Activated CD4-positive, alpha-beta T cell treated with anti-CD3 and anti-CD28 coated beads, Interleukin-2, Interleukin-6, amounts not matched to agents 100 ng/mL and 50 ng/mL, durations not matched to agents 16 hours and 8 hours (primary cell): Measurements from ENCODE around the gene GPR35.
"Not testable (repeated sequence)": the region's sequence is repeated elsewhere in the genome, so short reads cannot be mapped to it uniquely, and the experiment has no call there.

ENCODE experiments used
- DNase-seq: peaks from one replicate; pipeline ENCODE4 v3.0.0-alpha.2; 2020

GPR35 gene

DNA sequence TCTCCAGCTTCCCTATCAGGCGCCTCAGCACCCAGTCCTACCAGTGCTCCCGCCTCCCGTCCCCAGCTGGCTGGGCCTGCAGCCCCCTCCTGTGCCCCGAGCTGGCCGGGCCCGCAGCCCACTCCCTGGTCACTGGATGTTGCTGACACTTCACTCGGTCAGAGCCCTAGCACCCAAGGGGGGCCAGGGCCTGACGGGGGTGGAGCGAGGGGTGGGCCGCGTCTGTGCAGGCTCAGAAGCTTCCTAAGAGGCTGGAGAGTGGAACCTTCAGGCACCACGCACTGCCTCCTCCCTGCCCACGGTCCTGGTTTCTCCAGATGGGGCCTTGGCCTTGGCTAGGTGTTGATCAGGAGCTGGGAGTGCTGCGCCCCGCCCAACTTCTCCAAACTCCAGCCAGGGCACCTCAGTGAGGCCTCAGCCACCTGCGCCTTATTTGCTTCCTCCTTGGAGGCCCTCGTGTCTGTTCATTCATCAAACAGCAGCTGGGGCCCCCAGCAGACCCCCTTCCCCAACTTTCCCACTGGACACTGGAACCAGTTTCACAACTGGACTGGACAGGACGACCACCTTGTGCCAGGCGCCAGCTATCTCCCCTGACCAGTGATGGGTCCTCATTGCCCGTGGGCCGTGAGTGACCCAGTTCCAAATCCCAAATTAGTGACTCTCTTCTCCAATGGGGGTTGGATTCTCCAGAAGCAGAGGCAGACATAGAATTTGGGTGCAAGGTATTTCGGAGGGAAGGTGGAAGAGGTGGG lies 22.0 kb upstream of the GPR35 start:
- no peak for DNase-seq

DNA sequence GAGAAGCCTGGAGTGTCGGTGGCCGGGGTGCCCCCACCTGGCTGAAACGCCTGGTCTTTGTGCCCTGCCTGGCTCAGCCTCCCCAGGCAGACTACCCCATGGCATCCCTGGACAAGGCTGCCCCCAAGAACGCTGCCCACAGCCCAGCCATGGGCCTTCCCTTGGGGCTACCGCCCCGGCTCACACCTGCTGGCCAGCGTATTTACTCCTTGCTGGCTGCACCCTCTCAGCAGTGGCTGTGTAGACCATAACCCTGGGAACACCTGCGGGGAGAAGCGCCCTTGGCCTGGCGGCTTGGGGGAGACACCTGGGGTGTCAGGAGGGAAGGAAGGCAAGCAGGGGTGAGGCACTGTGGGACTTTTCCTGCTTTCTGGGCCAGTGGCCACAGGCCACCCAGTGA lies 21.4 kb upstream of the GPR35 start:
- DNase-seq, result no peak

DNA sequence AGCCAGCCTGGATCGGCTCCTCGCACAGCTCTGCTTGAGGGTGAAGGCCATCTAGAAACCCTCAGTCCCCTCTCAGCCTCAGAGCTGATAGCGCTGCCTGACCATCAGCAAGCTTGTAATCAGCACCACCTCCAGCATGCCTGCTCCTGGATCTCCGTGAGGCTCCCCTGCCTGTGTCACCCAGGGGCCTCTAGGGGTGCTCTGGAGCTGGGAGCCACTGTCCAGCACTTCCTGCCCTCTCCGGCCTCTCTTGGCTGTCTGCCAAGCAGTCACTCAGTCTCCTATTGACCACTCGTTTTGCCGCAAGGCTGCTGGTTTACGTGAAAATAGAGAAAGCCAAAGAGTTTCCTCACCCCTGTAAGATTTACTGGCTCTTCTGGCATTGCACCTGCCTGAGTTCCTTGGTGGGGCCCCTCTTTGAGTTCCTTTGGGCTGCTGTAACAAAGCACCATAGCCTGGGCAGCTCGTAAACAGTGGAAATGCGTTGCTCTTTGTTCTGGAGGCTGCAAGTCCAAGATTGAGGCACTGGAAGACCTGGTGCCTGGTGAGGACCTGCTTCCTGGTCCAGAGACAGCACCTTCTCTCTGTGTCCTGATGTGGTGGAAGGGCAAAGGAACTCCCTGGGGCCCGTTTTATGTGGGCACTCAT lies 20.9 kb upstream of the GPR35 start:
- DNase-seq, result peak; percentile 10

GRCh38 chr2:240604939-240605716 lies 20.2 kb upstream of the GPR35 start:
- no peak for DNase-seq

DNA sequence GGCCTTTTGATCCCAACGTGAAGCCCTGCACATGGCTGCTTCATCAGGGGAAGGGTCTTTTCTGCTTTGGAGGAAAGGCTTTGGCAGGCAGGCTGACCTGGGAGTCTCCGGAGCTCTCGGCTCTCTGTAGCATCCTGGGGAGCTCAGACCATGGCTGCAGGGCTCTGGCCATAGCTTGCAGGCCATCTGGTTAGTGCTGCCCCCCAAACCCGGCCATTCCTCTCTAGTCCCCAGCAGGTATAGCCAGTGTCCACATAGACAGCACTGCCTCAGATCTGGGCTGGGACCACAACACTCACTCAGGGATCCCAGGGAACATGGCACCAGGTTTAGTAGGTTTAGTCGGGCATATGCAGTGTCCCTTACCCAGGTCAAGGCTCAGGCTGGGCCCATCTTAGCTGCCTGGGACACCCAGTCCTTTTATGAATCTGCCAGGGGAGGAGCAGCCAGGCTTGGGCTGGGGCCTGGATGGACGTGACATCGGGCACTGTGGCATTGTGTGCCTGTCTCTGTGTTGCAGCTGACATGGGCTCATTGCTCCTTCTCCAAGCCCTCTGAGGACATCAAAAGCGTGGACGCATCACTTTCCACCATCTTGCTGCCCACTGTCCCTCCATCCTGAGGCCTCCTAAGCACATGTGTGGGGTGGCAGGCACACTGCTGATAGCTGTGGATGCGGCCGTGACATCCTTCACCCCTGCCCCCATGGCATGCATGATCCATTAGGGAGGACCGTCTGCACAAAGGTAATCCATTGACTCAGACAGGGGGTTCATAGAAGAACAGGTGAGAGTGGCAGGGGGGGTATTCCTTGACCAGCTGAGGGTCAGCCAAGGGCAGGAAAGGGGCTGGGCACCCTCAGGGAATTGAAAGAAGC lies 19.2 kb upstream of the GPR35 start:
- DNase-seq, result no peak

GRCh38 chr2:240611601-240612210 lies 13.6 kb upstream of the GPR35 start:
- peak; percentile 43 for DNase-seq

GRCh38 chr2:240613781-240614180 lies 11.5 kb upstream of the GPR35 start:
- DNase-seq, result no peak

DNA sequence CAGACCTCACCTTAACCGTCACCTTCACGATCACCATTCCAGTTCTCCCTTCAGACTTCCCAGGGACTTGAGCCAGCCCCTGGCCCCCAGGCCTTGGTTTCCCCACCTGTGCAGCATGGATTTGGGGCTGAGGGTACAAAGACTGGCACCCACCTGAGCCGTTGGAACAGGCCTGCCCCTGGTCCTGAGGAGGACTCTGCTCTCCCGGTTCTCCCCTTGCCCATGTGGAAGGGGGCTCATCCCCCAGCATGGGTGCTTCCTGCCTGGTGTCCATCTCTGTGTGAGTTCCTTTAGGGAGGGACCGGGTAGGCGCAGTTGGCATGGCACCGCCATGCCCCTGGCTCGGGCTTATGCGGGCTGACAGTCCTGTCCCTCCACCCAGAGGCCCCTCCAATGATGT lies 10.9 kb upstream of the GPR35 start:
- DNase-seq, result no peak

GRCh38 chr2:240615396-240615795 lies 9.9 kb upstream of the GPR35 start:
- no peak for DNase-seq

DNA sequence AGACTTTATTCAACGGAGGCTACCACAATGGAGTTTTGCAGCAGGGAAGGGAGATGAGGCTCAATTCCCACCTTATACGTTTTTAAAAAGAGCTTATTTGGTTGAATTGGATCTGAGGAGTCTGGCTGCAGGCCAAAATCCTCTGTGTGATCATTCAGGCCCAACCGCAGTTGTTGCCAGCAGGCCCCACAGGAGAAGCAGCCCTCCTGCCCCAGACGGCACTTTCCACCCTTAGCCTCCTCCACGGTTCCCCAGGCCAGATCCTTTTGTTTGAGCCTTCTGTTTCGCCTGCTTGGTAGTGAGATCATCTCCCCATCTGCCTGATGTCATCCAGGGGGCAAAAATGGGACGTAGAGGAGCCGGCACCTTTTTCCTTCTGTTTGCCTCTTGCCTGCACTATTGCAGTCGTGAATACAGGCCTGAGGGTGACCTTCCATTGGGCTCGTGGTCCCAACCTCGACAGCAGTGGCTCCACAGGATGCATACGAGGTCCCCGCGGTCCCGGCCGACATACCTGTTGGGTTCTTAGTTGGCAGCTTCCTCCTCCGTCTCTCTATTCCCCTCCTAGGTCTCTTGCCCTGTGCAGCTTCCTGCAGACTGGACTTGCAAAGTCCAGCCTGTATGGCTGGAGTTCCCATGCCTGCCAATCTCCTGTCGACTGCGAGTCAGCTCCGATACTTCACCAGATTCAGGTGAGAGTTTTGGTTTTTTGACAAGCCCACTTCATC lies 9.3 kb upstream of the GPR35 start:
- no peak for DNase-seq

GRCh38 chr2:240616860-240617666 lies 8.2 kb upstream of the GPR35 start:
- not testable (repeated sequence) for DNase-seq

DNA sequence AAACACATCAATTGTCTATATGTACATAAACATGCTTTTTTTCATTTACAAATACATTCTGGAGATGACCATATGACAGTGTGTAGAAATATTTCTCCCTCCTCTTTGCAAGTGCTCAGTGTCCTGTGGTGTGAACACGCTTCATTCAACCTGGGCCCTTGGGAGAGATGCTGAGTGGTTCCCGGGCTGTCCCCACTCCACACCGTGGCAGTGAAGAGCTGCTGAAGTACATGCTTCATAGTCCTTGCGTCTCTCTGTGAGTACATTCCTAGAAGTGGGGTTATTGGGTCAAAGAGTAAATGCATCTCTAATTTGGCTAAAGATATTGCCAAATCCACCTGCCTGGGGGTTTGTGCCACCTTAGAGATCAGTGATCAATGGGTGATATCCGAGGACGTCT lies 6.5 kb upstream of the GPR35 start:
- no peak for DNase-seq

DNA sequence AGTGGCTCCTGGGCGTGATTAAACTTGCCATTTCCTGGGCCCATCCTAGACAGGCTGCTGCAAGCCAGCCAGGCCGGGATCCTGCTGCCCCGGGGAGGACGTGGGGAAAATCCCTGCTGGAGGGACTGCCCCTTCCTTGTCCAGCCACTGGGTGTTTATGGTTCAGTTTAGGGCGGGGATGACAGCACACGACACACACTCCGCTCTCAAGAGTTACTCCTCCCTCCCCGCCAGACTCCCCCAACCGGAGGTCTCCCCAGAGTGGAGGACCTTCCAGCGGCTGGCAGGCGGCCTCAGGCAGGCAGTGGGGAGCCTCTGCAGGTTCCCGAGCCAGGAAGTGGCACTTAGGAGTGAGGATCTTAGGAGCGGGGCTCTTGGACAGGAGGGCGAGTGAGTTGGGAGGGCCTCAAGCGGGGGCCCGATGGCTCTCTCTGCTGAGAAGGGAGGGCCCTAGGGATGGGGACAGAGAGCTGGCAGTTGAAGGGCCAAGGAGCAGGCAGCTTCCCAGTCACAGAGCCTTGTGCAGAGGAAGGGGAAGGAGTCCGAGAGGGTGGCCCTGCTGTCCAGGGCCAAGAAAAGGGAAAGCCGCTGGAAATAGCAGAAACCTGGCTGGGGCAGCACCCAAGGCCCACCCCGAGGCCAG lies 5.7 kb upstream of the GPR35 start:
- DNase-seq, result no peak

DNA sequence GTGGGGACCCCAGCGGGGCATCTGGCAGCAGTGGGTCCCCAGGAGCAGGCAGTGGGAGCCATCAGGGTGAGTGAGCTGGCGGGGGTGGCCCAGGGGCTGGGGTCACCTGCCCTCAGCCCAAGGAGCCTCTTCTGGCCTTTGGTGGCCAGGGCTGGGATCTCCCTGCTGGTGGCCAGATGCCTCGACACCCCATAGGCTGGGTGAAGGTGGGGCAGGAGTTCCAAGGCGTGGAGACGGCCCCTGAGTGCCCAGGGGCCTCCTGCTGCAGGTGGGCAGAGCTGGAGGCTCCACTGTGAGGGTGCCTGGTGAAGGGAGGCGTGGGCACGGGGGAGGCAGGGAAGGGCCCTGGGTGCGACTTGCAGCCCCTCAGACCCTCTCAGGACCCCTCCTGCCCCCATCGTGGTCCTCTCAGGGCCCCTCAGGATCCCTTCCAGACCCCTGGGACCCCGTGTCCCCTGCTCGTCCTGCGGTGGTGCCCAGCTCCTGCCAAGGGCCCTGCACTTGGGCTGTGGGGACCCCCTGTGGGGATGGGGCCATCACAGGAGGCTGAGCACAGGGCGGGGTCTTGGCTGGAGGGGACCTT lies 5.0 kb upstream of the GPR35 start:
- DNase-seq, result no peak

DNA sequence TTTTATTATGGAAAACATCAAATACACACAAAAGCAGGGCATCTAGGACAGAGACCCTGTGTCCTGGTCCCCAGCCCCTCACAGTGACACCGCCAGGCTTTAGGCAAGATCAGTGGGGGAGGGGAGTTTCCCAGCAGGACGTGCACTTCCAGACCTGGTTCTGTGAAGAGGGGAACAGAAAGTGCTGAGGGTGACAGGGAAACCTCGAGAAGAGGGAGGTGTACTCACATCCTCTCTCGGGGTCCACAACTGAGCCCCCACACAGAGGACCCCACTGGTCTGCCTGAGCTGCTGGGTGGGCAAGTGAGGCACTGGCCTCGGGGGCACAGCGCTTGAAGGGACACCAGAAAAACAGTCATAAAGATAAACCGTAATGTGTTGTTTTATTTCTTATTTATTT lies 4.4 kb upstream of the GPR35 start:
- no peak for DNase-seq

GRCh38 chr2:240622060-240622411 lies 3.2 kb upstream of the GPR35 start:
- DNase-seq, result no peak

DNA sequence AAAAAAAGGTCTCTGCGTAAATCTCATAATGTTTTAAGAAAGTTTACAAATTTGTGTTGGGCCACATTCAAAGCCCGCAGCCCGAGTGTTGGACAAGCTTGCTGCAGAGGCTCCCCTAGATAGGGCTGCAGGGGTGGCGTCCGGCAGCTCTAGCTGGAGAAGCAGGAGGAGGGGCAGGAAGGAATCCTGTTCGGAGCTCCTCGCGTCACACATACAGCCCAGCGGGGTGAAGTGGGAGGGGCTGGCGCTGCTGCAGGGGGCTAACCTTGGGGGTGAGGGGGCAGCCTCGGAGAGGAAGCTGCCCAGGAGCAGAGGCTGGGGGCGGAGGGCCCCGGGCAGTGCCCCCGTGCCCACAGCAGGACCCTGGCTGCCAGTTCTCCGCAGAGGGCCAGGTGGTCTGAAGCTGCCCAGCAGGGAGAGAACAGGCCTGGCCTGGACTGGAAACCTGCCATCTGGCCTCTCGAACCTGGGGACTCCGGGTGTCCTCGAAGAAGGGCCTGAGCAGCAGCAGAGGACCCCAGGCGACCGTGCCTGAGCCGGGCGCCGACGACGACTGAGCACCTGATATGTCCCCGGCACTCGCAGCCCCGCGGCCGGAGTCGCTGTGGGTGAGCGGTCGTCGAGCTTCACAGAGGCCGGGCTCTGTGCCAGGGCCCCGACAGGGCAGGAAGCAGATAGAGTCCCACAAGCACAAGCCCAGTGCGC lies 2.6 kb upstream of the GPR35 start:
- DNase-seq, result peak; percentile 37

DNA sequence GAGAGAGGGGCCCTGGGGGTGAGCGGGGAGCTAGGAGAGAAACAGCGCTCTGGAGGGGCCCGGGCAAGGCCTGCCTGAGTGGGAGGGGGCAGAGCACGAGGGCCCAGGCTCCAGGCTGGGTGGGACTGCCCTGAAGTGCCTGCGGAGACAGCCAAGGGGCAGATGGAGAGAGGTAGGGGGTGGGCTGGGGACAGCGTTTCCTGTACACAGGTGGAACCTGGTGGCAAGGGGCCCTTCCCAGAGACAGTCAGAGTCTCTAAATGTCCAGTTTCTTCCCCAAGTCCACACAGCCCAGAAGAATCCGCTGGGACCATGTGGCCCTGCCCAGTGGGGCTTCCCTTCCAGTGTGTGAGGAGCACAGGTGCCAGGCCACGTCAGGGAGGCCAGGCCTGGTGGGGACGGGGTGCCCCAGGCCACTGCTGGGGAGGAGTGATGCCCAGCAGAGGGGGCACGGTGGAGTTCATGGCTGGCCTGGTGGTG lies 1.7 kb upstream of the GPR35 start:
- DNase-seq, result no peak
